A673 (cell line): ENCODE measurements around the gene HDDC3.

Experiments used
- EZH2 ChIP-seq: fragments of 200-600 bp; sonication (generic); IDR thresholded peaks from 2 replicates; pipeline ENCODE4 v1.6.1; 2017; ENCODE audit warnings: borderline replicate concordance, low read depth, mild to moderate bottlenecking, mixed read lengths, antibody characterized with exemption, low read length; ENCODE audit not compliant: poor library complexity, severe bottlenecking
- TF ChIP-seq, protein P1 (sequence below): fragments of 300-800, 200-600 bp; sonication (generic); conservative IDR thresholded peaks from 2 replicates; pipeline ENCODE4 v1.5.1; 2017; ENCODE audit warnings: low read depth, mild to moderate bottlenecking, antibody characterized with exemption, low read length, moderate library complexity, mixed read lengths

DNA sequence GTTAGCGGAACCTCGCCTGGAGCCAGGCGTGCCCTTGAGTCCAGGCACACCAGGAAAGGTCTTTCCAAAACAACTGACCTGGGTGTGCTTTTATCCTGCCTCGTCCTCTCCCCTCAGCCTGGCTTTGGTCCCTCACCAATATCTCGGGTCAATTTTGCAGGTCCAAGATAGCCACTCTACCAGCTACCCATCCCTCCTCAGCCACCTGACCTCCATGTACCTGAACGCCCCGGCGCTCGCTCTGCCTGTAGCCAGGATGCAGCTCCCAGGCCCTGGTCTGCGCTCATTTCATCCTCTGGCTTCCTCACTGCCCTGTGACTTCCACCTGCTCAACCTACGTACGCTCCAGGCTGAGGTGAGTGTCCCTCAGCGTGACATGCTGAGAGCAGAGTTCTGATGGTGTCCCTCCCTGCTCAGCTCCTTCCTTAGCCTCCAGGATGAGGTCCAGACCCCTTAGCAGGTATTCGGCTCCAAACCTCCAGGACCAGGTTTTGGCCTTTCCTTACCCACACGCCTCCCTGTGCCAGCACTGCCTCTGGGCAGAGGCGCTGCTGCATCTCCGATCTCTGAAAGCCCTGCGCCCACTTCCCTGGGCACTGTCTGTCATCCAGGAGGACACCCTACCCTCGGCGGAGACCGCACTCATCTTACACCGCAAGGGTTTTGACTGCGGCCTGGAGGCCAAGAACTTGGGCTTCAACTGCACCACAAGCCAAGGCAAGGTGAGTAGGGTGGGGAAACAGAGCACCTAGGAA is 14.1 kb downstream of the HDDC3 start:
- TF ChIP-seq EZH2, result no peak
- TF ChIP-seq, protein P1, sequence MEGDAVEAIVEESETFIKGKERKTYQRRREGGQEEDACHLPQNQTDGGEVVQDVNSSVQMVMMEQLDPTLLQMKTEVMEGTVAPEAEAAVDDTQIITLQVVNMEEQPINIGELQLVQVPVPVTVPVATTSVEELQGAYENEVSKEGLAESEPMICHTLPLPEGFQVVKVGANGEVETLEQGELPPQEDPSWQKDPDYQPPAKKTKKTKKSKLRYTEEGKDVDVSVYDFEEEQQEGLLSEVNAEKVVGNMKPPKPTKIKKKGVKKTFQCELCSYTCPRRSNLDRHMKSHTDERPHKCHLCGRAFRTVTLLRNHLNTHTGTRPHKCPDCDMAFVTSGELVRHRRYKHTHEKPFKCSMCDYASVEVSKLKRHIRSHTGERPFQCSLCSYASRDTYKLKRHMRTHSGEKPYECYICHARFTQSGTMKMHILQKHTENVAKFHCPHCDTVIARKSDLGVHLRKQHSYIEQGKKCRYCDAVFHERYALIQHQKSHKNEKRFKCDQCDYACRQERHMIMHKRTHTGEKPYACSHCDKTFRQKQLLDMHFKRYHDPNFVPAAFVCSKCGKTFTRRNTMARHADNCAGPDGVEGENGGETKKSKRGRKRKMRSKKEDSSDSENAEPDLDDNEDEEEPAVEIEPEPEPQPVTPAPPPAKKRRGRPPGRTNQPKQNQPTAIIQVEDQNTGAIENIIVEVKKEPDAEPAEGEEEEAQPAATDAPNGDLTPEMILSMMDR, result no peak
